HK-2 (cell line): ENCODE measurements around the gene ATXN1.

Experiments used
- DNase-seq: peaks from one replicate; pipeline ENCODE4 v3.0.0-alpha.2; 2018; ENCODE audit not compliant: unreplicated experiment

ATXN1 gene

DNA sequence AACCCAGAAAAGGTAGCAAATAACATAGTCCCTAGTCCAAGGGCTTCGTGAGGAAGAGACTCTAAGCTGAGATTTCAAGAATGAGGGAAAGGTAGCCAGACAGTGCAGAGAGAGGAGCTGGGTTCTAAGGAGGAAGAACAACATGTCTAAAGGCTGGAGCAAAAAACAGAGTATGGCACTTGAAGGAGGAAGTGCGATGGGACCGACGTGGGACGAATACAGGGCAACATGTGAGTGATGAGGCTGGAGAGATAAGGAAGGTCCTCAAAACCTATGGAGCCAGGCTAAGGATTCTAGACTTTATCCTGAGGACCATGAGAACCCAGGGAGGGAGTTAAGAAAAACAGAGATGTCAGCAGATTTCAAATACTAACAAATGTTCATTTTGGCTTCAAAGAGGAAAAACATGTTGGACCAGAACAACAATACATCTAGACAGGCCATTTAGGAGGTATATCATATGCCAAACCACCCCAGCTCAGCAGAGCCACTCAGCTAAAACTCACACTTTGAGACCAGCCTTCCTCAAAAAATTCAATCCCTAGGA lies 17.5 kb downstream of the ATXN1 start:
- no peak for DNase-seq

DNA sequence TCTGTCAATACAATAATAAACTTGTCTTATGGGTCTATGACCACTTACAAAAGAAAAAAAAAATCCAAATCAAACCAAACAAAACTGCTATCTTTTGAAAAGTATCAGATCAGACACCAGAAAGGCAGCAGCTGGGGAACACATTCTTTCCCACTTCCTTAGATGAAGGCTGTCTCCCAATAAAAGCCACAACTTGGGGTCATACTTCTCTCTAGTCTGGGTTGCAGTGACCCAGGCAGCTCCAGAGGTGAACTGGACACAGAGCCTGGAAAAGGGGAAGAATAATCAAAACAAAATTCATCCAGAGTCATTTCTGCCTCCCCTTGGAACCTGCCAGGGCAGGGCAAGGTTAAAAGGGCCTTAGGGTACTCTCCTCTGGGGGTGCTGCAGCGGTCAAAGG lies 19.1 kb downstream of the ATXN1 start:
- DNase-seq: no peak

GRCh38 chr6:16741112-16742016 lies 19.9 kb downstream of the ATXN1 start:
- DNase-seq: no peak

GRCh38 chr6:16740097-16740496 lies 21.2 kb downstream of the ATXN1 start:
- no peak for DNase-seq

GRCh38 chr6:16739329-16739801 lies 21.9 kb downstream of the ATXN1 start:
- DNase-seq: no peak

- no peak for DNase-seq
Measured at GRCh38 chr6:16737925-16738324, 23.3 kb downstream of the ATXN1 start.

- DNase-seq: no peak
Measured at GRCh38 chr6:16736856-16737775, 24.1 kb downstream of the ATXN1 start.

DNA sequence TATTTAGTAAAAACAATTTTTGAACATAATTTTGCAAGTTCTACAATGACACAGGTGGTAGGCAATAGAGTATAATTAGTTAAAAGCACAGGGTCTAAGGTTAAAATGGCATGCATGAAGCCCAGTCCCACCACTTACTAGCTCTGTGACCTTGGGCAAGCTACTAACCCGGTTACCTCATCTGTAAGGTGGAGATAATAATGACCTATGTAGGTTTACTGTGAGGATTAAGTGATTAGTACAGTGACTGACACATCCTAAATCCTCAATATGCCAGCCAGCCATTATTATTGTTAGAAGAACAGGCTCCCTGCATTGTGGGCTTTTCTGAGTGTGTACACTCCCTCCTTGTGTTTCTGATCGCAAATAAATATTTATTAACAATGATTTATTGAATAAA lies 26.2 kb downstream of the ATXN1 start:
- DNase-seq: no peak

DNA sequence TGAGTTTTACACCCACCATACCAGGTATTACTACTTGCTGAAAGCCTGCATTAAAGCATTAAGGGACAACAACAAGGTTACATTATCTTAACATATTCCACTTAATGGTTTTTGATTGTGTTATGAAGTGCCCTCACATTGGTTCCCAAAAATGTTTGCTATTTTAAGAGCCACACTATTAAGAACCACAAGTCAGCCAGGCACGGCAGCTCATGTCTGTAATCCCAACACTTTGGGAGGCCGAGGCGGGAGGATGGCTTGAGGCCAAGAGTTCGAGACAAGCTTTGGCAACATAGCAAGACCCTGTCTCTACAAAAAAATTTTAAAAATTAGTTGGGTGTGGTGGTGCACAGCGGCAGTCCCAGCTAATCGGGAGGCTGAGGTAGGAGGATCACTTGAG lies 28.2 kb downstream of the ATXN1 start:
- DNase-seq: no peak

DNA sequence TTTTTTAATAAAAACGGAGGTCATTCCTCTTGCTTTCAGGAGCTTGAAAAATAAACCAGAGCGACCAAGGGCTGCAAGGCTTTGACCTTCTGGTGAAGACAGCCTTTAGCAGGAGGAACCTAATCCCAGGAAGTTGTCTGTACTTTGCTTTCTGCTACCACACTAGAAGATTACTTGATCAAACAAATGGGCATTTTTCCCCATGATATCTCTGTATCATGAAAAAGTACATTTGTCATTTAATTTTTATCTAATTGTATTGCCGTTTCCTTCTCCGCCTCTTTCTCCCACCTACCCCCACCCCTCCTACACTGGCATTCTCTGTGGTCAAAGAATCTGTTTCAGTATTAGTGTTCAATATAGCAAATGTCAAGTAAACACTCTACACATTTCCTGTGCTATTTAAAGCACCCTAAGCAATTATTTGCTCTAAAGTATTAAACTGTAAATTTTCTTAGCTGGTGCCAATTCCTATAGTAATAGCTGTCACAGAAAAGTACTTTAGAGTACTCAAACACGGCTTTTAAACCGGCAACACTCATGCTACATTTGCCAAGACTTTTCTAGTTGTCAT lies 29.7 kb downstream of the ATXN1 start:
- no peak for DNase-seq

DNA sequence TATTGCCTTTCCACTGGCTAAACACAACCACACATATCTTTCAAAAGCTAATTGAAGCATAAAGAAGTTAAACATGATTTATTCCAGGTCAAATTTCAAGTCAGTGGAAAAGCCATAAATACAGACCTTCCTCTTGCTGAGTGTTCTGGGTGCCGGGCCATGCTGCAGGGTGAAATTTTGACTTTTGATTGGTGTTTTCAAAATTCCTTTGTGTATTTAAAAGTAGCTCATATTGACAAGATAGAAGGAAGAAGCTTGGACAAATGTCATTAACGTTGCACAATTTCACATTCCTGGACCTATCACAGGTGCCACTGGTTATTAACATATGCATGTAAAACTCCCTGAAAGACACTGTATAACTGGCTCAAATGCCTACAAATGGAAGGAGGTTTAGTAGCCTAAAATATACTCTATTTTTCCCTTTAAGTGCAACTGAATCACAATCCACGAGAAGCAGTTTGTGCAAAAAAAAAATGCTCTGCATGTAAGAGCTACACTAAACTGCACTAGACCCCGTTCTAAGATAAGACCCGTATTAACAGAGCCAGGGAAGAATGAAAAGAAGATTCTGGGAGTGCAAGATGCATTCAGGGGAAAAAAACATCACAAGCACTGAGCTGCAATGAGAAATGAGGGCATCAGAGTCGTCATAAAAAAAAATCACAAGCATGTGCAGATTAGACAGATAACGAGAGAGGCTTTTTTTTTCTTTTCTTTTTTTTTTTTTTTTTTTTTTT lies 30.4 kb downstream of the ATXN1 start:
- DNase-seq: no peak

DNA sequence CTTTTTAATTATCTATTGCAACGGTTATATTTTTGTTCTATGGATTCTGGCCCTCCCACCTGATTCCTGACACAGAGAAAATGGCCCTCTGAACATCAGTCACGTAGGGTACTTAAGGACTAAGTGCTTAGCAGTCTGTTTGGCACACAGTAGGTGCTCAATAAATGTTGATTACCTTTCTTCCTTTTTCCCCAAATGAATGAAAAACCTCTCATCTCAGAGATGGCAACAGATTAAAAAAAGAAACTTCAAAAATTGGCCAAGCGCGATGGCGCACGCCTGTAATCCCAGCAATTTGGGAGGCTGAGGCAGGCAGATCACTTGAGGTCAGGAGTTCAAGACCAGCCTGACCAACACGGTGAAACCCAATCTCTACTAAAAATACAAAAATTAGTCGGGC lies 31.5 kb downstream of the ATXN1 start:
- DNase-seq: no peak

DNA sequence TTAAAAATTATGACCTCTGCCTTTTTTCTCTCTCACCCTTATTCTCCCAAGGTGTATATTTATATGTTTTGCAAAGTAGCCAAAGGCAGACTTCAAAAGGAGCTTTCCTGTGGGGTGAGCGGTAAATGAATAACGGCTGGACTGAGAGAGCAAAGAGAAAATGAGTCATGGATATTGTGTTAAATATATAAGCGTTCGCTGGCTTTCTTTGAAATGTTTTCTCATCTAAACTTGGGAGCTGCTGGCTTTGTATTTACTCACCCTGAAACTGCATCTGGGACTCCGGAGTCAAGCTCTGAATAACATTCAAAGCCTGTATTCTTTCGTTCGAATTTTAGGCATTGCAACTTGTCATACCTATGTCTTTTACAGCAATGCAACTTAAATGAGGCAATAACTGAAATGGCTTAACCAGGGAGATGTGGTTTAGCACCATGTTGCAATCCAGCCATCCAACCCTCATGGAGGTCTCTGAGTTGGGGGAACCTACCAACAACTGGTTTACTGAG lies 32.0 kb downstream of the ATXN1 start:
- no peak for DNase-seq

DNA sequence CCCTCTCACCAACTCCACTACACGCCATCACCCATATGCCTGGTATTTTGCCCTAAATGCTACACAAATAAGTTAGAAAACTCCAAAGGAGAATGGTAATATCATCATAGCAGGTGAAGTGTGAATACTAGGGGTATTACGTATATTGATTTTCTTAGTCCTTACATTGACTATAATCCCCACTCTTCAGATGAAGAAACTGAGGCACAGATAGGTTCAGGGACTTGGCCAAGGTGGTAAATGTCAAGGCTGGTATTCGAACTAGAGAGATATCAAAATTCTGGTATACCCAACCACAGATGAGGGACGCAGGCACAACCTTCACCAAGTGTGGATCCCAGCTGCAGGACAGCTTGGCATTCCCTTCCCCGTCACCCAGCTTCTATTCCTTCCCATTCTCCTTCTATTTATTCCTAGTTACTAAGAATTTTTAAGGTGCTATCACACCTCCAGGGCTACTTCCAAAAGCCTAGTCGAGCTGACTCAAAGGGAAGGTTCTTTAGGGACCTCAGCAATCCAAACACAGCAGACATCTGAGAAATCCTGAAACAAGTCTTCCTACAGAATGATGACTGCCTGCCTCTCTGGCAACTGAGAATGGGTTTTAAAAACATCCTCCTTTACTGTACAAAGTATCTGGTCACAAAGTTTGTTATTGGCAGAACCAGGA lies 32.6 kb downstream of the ATXN1 start:
- DNase-seq: no peak

DNA sequence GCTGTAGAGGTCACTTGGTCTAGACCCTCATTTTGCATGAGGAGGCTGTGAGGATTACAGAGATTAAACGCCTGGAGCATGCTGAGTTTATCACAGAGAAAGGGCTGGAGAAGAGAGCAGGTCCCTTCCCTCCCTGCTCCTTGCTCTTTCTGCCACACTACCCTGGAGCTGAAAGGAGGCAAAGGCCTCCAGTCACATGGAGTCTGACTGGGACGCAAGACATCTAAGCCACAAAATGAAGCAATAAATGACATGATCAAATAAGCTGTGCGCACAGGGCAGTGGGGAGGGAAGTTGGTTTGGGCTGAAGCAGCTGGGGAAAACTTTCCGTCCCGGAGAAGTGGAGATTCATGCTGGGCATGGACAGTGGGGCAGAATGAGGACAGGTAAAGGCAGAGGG lies 33.3 kb downstream of the ATXN1 start:
- DNase-seq: no peak

DNA sequence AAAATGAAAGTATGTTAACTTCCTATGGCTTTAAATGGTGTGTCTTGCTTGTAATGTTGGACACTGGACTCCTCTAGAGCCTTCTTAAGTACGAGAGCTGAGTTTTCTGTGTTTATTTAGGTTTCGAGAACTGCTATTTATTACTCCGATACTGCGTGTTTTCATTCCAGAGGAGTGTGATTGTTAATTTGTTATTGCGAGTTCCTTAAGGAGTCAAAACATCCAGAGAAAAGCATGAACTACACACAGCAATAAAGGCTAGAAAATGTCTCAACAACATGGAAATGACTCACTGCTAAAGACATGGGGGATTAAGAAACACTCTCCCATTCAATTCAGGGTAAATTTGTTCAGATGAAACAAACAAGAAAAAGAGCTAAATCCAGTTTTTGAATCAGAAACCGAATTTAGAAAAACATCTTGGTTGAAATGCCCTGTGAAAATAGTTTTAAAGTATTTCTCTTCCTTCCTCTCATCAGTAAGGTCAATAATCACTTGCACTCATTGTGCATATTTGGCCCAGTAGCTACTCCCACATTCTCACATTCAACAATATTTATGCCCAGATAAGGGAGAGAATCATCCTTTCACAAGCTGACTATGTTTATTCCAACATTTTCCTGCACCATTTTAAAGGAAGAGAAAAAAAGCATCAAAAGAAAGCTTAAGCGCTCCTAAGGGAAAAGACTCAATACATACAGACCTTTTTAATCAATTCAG lies 36.0 kb downstream of the ATXN1 start:
- no peak for DNase-seq

DNA sequence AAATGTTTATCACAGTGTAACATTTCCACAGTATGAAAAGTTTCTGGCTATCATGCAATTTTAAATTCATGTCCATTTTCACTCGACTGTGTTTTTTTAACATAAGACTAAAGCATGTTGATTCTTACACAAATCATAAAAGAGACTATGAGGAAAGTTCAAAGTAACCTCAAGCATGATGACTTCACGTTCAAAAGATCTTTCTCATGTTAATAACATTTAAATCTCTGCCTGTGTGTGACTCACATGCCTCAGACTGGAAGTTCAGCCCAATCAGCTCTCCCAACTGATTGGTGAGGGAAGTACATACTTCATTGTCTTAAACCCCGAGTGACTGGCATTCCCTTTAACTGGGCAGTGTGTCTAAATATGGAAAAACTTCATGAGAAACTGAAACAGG lies 37.4 kb downstream of the ATXN1 start:
- peak; percentile 44 for DNase-seq

DNA sequence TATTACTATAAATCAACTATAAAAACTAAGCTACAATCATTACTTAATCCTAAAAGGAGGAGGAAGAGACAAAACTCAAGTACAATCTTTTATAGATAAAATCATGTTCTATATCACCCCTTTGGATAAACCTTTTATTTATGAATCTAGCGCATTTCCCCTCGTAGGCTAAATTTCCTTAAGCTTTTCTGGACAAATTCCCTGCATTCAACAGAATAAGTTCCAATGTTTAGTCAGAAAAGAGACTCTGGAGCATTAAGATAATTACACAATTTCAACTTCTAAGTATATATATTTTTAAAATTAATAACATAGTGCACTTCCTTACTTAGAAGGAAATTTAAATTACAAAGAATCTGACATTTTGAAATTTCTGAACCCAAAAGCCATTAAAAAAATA lies 37.9 kb downstream of the ATXN1 start:
- DNase-seq: no peak

- no peak for DNase-seq
Measured at GRCh38 chr6:16722630-16723029, 38.6 kb downstream of the ATXN1 start.

DNA sequence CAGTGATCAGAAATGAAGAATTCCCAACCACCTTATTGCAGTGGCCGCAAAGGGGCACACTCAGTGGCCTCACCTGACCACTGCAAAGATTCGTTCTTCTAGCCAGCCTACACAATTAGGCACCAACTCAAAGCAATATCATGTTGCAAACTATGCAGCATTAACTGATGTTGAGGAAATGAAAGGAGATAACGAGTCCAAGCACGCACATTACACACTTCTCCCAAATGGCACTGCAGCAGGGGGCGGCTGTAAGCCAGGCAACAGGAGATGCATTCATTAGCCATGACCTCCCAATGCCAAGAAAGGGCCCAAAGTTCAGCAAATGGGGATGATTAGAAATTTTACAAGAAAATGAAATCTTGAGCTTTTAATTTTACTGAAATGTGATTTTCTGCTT lies 39.3 kb downstream of the ATXN1 start:
- DNase-seq: no peak
